ENCODE results near the gene COA8.

COA8 gene

GRCh38 chr14:103529383-103530365 is 33.1 kb upstream of the COA8 start:
- Histone ChIP-seq H2BK5ac (ENCODE audit: low read depth, low read length, poor library complexity, severe bottlenecking) (no peak overlapping the region), H3K9me3 (ENCODE audit: control insufficient read depth, low read length) (no peaks in the 10 kb centered on the region), H3K4me1 (ENCODE audit: control insufficient read depth, insufficient read depth, low read depth, low read length) (peaks cover 62% of the 10 kb centered on the region)

DNA sequence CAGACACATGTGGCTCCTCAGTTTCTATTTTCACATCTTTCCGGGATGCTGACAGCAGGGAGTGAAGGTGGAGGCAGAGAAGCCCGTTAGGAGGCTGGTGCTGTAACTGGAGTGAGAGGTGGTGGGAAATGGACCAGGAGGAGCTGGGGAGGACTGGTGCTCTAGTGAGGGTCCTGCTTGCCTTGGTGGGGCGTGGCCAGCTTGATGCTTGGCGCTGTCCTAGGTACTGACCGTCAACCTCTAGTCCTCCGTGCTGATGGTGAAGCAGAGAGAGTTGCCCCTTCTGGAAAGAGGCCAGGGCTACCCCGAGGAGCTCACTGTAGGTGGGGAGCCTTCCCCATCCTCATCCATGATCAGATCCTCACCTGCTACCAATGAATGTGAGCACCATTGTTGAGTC is 32.4 kb upstream of the COA8 start:
- H2BK12ac ChIP-seq (ENCODE audit: low read length in 2 of 2): no peak overlapping the region
- no peak overlapping the region for H2AFZ ChIP-seq (ENCODE audit: low read depth, low read length)
- peaks cover 36% of the 10 kb centered on the region for H3K79me1 ChIP-seq (replicated peaks; ENCODE audit: low read length, poor library complexity, severe bottlenecking)
- H2AK5ac ChIP-seq (ENCODE audit: low read length, severe bottlenecking): no peak overlapping the region
- no peak overlapping the region for H3K18ac ChIP-seq (ENCODE audit: low read depth in 1 of 2, low read length in 2 of 2)
- H2BK120ac ChIP-seq (ENCODE audit: low read depth, low read length): no peak overlapping the region
- no peak overlapping the region for H2BK5ac ChIP-seq (ENCODE audit: low read depth, low read length, poor library complexity, severe bottlenecking)
- no peak overlapping the region for H3K23ac ChIP-seq (ENCODE audit: low read length in 2 of 2)
- H3K9me3 ChIP-seq (ENCODE audit: control insufficient read depth, low read length): no peaks in the 10 kb centered on the region
- no peak overlapping the region for H3K27ac ChIP-seq (ENCODE audit: low read length, poor library complexity, severe bottlenecking)
- H3K4me3 ChIP-seq (ENCODE audit: insufficient read depth in 1 of 2, low read depth in 1 of 2, low read length in 2 of 2): peak overlapping the region in 1 of 2 experiments; percentile 93
- H3K14ac ChIP-seq (ENCODE audit: low read length in 2 of 2): no peak overlapping the region
- H3K27me3 ChIP-seq (ENCODE audit: control insufficient read depth in 1 of 2, insufficient read depth in 1 of 2, low read length in 2 of 2): no peaks in the 10 kb centered on the region
- H3K36me3 ChIP-seq (ENCODE audit: control insufficient read depth in 1 of 2, insufficient read depth in 2 of 2, low read depth in 1 of 2, low read length in 2 of 2): peaks cover 18 to 56% of the 10 kb centered on the region in 2 experiments
- no peak overlapping the region for H4K91ac ChIP-seq (ENCODE audit: low read length)
- H3K4me2 ChIP-seq (ENCODE audit: low read length, poor library complexity, severe bottlenecking): no peak overlapping the region
- WGBS: 79% methylated on average over 7 of the region's 7 CpGs
- H2BK15ac ChIP-seq (ENCODE audit: low read depth, poor library complexity, severe bottlenecking): no peak overlapping the region
- no peak overlapping the region for H3K4ac ChIP-seq (ENCODE audit: low read depth in 1 of 2, low read length in 2 of 2)
- H4K8ac ChIP-seq (ENCODE audit: low read length): no peak overlapping the region
- H3K4me1 ChIP-seq (ENCODE audit: control insufficient read depth, insufficient read depth, low read depth, low read length): peaks cover 60% of the 10 kb centered on the region
- peak; percentile 29 for DNase-seq
- peak overlapping the region; percentile 93 for H3K9ac ChIP-seq (ENCODE audit: low read length)

More at GRCh38 chr14:103529383-103530365, 33.1 kb upstream of the COA8 start:
- Histone ChIP-seq H3K27me3 (ENCODE audit: control insufficient read depth in 1 of 2, insufficient read depth in 1 of 2, low read length in 2 of 2) (no peaks in the 10 kb centered on the region), H3K9ac (ENCODE audit: low read length) (peak overlapping the region; percentile 93), H3K27ac (ENCODE audit: low read length, poor library complexity, severe bottlenecking) (no peak overlapping the region), H2BK12ac (ENCODE audit: low read length in 2 of 2) (no peak overlapping the region), H4K8ac (ENCODE audit: low read length) (peak overlapping the region; percentile 83), H2BK120ac (ENCODE audit: low read depth, low read length) (no peak overlapping the region), H2BK15ac (ENCODE audit: low read depth, poor library complexity, severe bottlenecking) (no peak overlapping the region), H3K4me2 (ENCODE audit: low read length, poor library complexity, severe bottlenecking) (peak overlapping the region; percentile 75), H3K4ac (ENCODE audit: low read depth in 1 of 2, low read length in 2 of 2) (peak overlapping the region; percentile 37 to 66), H3K36me3 (ENCODE audit: control insufficient read depth in 1 of 2, insufficient read depth in 2 of 2, low read depth in 1 of 2, low read length in 2 of 2) (peaks cover 18 to 49% of the 10 kb centered on the region in 2 experiments), H3K18ac (ENCODE audit: low read depth in 1 of 2, low read length in 2 of 2) (peak overlapping the region in 1 of 2 experiments; percentile 38), H2AK5ac (ENCODE audit: low read length, severe bottlenecking) (no peak overlapping the region), H3K23ac (ENCODE audit: low read length in 2 of 2) (no peak overlapping the region), H4K91ac (ENCODE audit: low read length) (peak overlapping the region; percentile 83), H2AFZ (ENCODE audit: low read depth, low read length) (peak overlapping the region; percentile 88), H3K14ac (ENCODE audit: low read length in 2 of 2) (peak overlapping the region in 1 of 2 experiments; percentile 89), H3K79me1 (replicated peaks; ENCODE audit: low read length, poor library complexity, severe bottlenecking) (peaks cover 36% of the 10 kb centered on the region), H3K4me3 (ENCODE audit: insufficient read depth in 1 of 2, low read depth in 1 of 2, low read length in 2 of 2) (peak overlapping the region; percentile 86 to 93)
- 60% methylated on average over 39 of the region's 42 CpGs for WGBS
- no peak for DNase-seq

DNA sequence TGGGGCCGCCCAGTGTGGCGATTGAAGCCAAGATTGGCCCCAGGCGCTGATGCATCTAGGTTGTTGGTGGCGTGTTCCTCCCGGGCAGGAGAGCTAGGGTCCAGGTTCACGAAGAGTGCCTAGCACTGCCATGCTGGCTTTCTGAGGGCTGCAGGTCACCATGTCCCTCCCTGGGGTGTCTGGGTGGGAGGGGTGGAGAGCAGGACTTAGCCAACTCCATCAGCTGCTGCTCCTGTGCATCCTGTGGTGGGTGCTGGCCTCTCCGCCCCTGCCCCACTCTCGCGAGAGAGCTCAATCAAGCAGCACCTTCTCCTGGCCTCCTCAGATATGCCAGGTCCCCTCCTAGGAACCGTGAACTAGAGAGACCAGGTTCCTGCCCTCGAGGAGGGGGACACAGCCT is 31.9 kb upstream of the COA8 start:
- H3K4me3 ChIP-seq (ENCODE audit: insufficient read depth in 1 of 2, low read depth in 1 of 2, low read length in 2 of 2): no peak overlapping the region
- H4K8ac ChIP-seq (ENCODE audit: low read length): no peak overlapping the region
- no peak overlapping the region for H2AFZ ChIP-seq (ENCODE audit: low read depth, low read length)
- H3K36me3 ChIP-seq (ENCODE audit: control insufficient read depth in 1 of 2, insufficient read depth in 2 of 2, low read depth in 1 of 2, low read length in 2 of 2): peaks cover 18 to 61% of the 10 kb centered on the region in 2 experiments
- H3K4ac ChIP-seq (ENCODE audit: low read depth in 1 of 2, low read length in 2 of 2): no peak overlapping the region
- no peak overlapping the region for H3K18ac ChIP-seq (ENCODE audit: low read depth in 1 of 2, low read length in 2 of 2)
- H3K14ac ChIP-seq (ENCODE audit: low read length in 2 of 2): no peak overlapping the region
- no peak overlapping the region for H2BK5ac ChIP-seq (ENCODE audit: low read depth, low read length, poor library complexity, severe bottlenecking)
- peaks cover 57% of the 10 kb centered on the region for H3K4me1 ChIP-seq (ENCODE audit: control insufficient read depth, insufficient read depth, low read depth, low read length)
- H3K79me1 ChIP-seq (replicated peaks; ENCODE audit: low read length, poor library complexity, severe bottlenecking): peaks cover 36% of the 10 kb centered on the region
- no peak overlapping the region for H3K27ac ChIP-seq (ENCODE audit: low read length, poor library complexity, severe bottlenecking)
- no peaks in the 10 kb centered on the region for H3K9me3 ChIP-seq (ENCODE audit: control insufficient read depth, low read length)
- DNase-seq: no peak
- no peak overlapping the region for H4K91ac ChIP-seq (ENCODE audit: low read length)
- no peaks in the 10 kb centered on the region for H3K27me3 ChIP-seq (ENCODE audit: control insufficient read depth in 1 of 2, insufficient read depth in 1 of 2, low read length in 2 of 2)
- no peak overlapping the region for H2BK15ac ChIP-seq (ENCODE audit: low read depth, poor library complexity, severe bottlenecking)
- H2AK5ac ChIP-seq (ENCODE audit: low read length, severe bottlenecking): no peak overlapping the region
- H2BK12ac ChIP-seq (ENCODE audit: low read length in 2 of 2): no peak overlapping the region
- H2BK120ac ChIP-seq (ENCODE audit: low read depth, low read length): no peak overlapping the region
- H3K4me2 ChIP-seq (ENCODE audit: low read length, poor library complexity, severe bottlenecking): no peak overlapping the region
- no peak overlapping the region for H3K23ac ChIP-seq (ENCODE audit: low read length in 2 of 2)
- no peak overlapping the region for H3K9ac ChIP-seq (ENCODE audit: low read length)
- 97% methylated on average over 11 of the region's 11 CpGs for WGBS

DNA sequence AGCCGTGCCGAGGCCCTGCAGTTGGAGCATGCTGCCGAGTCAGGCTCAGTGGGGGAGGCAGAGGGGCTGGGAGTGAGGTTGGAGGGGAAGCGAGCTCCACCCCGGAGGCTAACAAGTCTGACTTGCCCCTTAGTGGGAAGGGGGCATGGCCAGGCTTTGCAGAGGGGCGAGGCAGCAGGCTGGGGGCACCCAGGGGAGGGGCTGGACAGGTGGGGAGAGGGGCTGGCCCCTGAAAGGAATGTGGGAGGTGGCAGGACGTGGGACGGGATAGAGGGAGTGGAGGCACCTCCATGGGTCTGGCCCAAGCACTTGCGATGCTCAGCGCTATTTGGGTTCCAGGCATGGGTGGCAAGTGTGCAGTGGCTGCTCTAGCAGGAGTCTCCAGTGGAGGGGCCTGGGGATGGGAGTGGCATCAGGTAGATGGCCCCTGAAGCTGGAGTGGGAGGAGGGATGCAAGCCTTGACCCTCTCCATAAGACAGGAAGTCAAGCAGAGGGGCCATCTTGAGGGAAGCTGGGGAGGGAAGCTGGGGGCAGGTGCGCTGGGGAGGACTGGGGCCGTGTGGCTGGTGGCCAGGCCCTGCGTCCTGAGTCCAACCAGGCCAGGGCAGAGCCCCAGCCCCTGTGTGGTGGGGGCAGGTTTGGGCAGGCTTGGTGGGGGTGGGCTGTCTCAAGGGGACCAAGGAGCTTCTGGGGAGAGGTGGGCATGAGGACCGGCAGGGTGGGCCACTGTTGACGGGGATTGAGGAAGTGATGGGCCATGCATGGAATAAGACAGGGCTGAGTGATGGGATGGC is 31.1 kb upstream of the COA8 start:
- Histone ChIP-seq H3K79me1 (replicated peaks; ENCODE audit: low read length, poor library complexity, severe bottlenecking) (peaks cover 34% of the 10 kb centered on the region), H2BK120ac (ENCODE audit: low read depth, low read length) (no peak overlapping the region), H3K18ac (ENCODE audit: low read depth in 1 of 2, low read length in 2 of 2) (no peak overlapping the region), H2AFZ (ENCODE audit: low read depth, low read length) (no peak overlapping the region), H3K4ac (ENCODE audit: low read depth in 1 of 2, low read length in 2 of 2) (no peak overlapping the region), H3K14ac (ENCODE audit: low read length in 2 of 2) (no peak overlapping the region), H2BK5ac (ENCODE audit: low read depth, low read length, poor library complexity, severe bottlenecking) (no peak overlapping the region), H3K4me2 (ENCODE audit: low read length, poor library complexity, severe bottlenecking) (no peak overlapping the region), H3K27me3 (ENCODE audit: control insufficient read depth in 1 of 2, insufficient read depth in 1 of 2, low read length in 2 of 2) (no peaks in the 10 kb centered on the region), H3K9ac (ENCODE audit: low read length) (no peak overlapping the region), H3K4me3 (ENCODE audit: insufficient read depth in 1 of 2, low read depth in 1 of 2, low read length in 2 of 2) (no peak overlapping the region), H4K8ac (ENCODE audit: low read length) (no peak overlapping the region), H2BK12ac (ENCODE audit: low read length in 2 of 2) (no peak overlapping the region), H3K4me1 (ENCODE audit: control insufficient read depth, insufficient read depth, low read depth, low read length) (peaks cover 49% of the 10 kb centered on the region), H3K27ac (ENCODE audit: low read length, poor library complexity, severe bottlenecking) (no peak overlapping the region), H3K36me3 (ENCODE audit: control insufficient read depth in 1 of 2, insufficient read depth in 2 of 2, low read depth in 1 of 2, low read length in 2 of 2) (peaks cover 18 to 65% of the 10 kb centered on the region in 2 experiments), H3K9me3 (ENCODE audit: control insufficient read depth, low read length) (no peaks in the 10 kb centered on the region), H2AK5ac (ENCODE audit: low read length, severe bottlenecking) (no peak overlapping the region), H2BK15ac (ENCODE audit: low read depth, poor library complexity, severe bottlenecking) (no peak overlapping the region), H3K23ac (ENCODE audit: low read length in 2 of 2) (no peak overlapping the region), H4K91ac (ENCODE audit: low read length) (no peak overlapping the region)
- no peak for DNase-seq
- WGBS: 93% methylated on average over 15 of the region's 15 CpGs

All from mesenchymal stem cell (in vitro differentiated cells and primary cell).